HCT116 (cell line): ENCODE results near the gene GZMH. TPM values are rescaled to one million over a fixed set of nuclear protein-coding genes. Genes with fewer than 3 reads are reported as not detected.

Experiments
- ATAC-seq: fragments of 200-7000 bp; cut with Tn5 transposase; 2 replicates; pipeline ENCODE4 v1.9.1; 2020; ENCODE audit warnings: mild to moderate bottlenecking, moderate library complexity
- BruUV-seq: library from RNA; stranded (reverse); fragments of 400-500 nt; replicated peaks from 2 replicates; lab custom pipeline; 2021; lab: Mats Ljungman, UMichigan
- CTCF ChIA-PET: fragments of 300-600 bp; sonication (Branson Sonifier 250); formaldehyde crosslinking; loops from one replicate; lab custom pipeline; 2021; ENCODE audit warnings: antibody characterized with exemption; lab: Charles Lee
- POLR2A ChIA-PET: fragments of 300-600, 350-600 bp; sonication (Branson Sonifier 250); formaldehyde crosslinking; loops from one replicate; lab custom pipeline; 2021; ENCODE audit warnings: antibody characterized with exemption; lab: Charles Lee
- RAD21 ChIA-PET, 2 experiments: fragments of 300-600 bp; sonication (Branson Sonifier 250); formaldehyde crosslinking; loops; one replicate each; lab custom pipeline; 2023; ENCODE audit warnings: low total read pairs in 2 of 2; ENCODE audit not compliant: uncharacterized antibody in 2 of 2, unreplicated experiment in 2 of 2, low non-redundant PET in 1 of 2; lab: Charles Lee
- DNase-seq: peaks from one replicate; pipeline ENCODE4 v3.0.0-alpha.2; 2010; ENCODE audit warnings: low read depth, low spot score
- H2AFZ ChIP-seq: fragments of 200-600 bp; shearing (Covaris generic), sonication (generic); 2 replicates; pipeline ENCODE4 v1.6.1; 2017; ENCODE audit warnings: low read depth, mixed run types, mixed read lengths, antibody characterized with exemption, low read length; ENCODE audit not compliant: poor library complexity, severe bottlenecking
- H3K27ac ChIP-seq: 2 replicates; pipeline ENCODE4 v1.5.1; 2012; ENCODE audit warnings: low read depth, low read length
- H3K27me3 ChIP-seq: fragments of 200-600 bp; sonication (generic); 2 replicates; pipeline ENCODE4 v1.6.1; 2016; ENCODE audit warnings: mixed run types, low read length, mixed read lengths; ENCODE audit not compliant: insufficient read depth
- H3K36me3 ChIP-seq, 2 experiments: fragments of 200-500 bp in 1 of 2; fragments of 200-600 bp in 1 of 2; sonication (Bioruptor generic) in 1 of 2; sonication (generic) in 1 of 2; 2 replicates each; pipeline versions ENCODE4 v1.5.1 to v1.6.1; 2014 to 2016; ENCODE audit warnings: low read length in 2 of 2, inconsistent platforms in 1 of 2, mixed read lengths in 1 of 2, mixed run types in 1 of 2; ENCODE audit not compliant: insufficient read depth in 2 of 2, control insufficient read depth in 1 of 2
- H3K4me1 ChIP-seq, 2 experiments: fragments of 200-600 bp in 1 of 2; sonication (generic) in 1 of 2; 2 replicates each; pipeline versions ENCODE4 v1.5.1 to v1.6.1; 2012 to 2017; ENCODE audit warnings: low read length in 2 of 2, inconsistent platforms in 1 of 2, mild to moderate bottlenecking in 1 of 2, mixed read lengths in 1 of 2, mixed run types in 1 of 2, moderate library complexity in 1 of 2; ENCODE audit not compliant: insufficient read depth in 2 of 2, control insufficient read depth in 1 of 2
- H3K4me2 ChIP-seq: fragments of 200-600 bp; sonication (generic); 2 replicates; pipeline ENCODE4 v1.6.1; 2017; ENCODE audit warnings: mixed run types, low read length, mixed read lengths
- H3K4me3 ChIP-seq, 2 experiments: fragments of 200-600 bp in 1 of 2; sonication (generic) in 1 of 2; replicated peaks in 1 of 2; 2 replicates each; pipeline ENCODE4 v1.5.1; 2011 to 2016; ENCODE audit warnings: low read length in 2 of 2, control low read depth in 1 of 2, low read depth in 1 of 2, mild to moderate bottlenecking in 1 of 2, mixed read lengths in 1 of 2, mixed run types in 1 of 2
- H3K79me2 ChIP-seq: fragments of 200-600 bp; sonication (generic); 2 replicates; pipeline ENCODE4 v1.6.1; 2017; ENCODE audit warnings: mild to moderate bottlenecking, mixed run types, low read length, moderate library complexity, mixed read lengths; ENCODE audit not compliant: insufficient read depth
- H3K9ac ChIP-seq: fragments of 200-600 bp; sonication (generic); 2 replicates; pipeline ENCODE4 v1.6.1; 2016; ENCODE audit warnings: low read length, mixed read lengths
- H3K9me2 ChIP-seq: fragments of 200-600 bp; sonication (generic), shearing (Covaris generic); 2 replicates; pipeline ENCODE4 v1.6.1; 2017; ENCODE audit warnings: mixed run types, mild to moderate bottlenecking, moderate library complexity; ENCODE audit not compliant: insufficient read depth
- H3K9me3 ChIP-seq, 2 experiments: fragments of 200-500 bp in 1 of 2; fragments of 200-600 bp in 1 of 2; sonication (Bioruptor generic) in 1 of 2; sonication (generic) in 1 of 2; 2 replicates each; pipeline ENCODE4 v1.6.1; 2014 to 2017; ENCODE audit warnings: low read length in 2 of 2, mixed read lengths in 2 of 2, inconsistent platforms in 1 of 2, low read depth in 1 of 2, mild to moderate bottlenecking in 1 of 2, mixed run types in 1 of 2, moderate library complexity in 1 of 2; ENCODE audit not compliant: control insufficient read depth in 1 of 2, insufficient read depth in 1 of 2
- H4K20me1 ChIP-seq: fragments of 200-600 bp; sonication (generic), shearing (Covaris generic); 2 replicates; pipeline ENCODE4 v1.6.1; 2017; ENCODE audit warnings: mixed run types, mild to moderate bottlenecking, moderate library complexity; ENCODE audit not compliant: insufficient read depth
- CBX3 ChIP-seq: IDR thresholded peaks from 2 replicates; pipeline ENCODE4 v1.6.1; 2012; ENCODE audit warnings: low read depth
- CEBPB ChIP-seq: IDR thresholded peaks from 2 replicates; pipeline ENCODE4 v1.6.1; 2012; ENCODE audit warnings: low read depth
- EZH2phosphoT487 ChIP-seq: fragments of 200-600 bp; IDR thresholded peaks from 2 replicates; pipeline ENCODE4 v1.6.1; 2018; ENCODE audit warnings: antibody characterized with exemption, borderline replicate concordance
- POLR2A ChIP-seq: IDR thresholded peaks from 2 replicates; pipeline ENCODE4 v1.7.0; 2011; ENCODE audit warnings: borderline replicate concordance; ENCODE audit not compliant: insufficient read depth, insufficient read length; ENCODE audit errors: extremely low read depth
- POLR2AphosphoS5 ChIP-seq: IDR thresholded peaks from 2 replicates; pipeline ENCODE4 v1.6.1; 2011; ENCODE audit warnings: mild to moderate bottlenecking, low read depth, low read length, moderate library complexity
- YY1 ChIP-seq: IDR thresholded peaks from 2 replicates; pipeline ENCODE4 v1.6.1; 2011; ENCODE audit warnings: low read length, low read depth, moderate library complexity, mild to moderate bottlenecking; ENCODE audit not compliant: insufficient replicate concordance; ENCODE audit errors: extremely low read depth
- intact Hi-C: fragments of 100-400 bp; cut with micrococcal nuclease; formaldehyde crosslinking; loops from 2 replicates; pipeline ENCODE4 v1.10.0; 2022
- total RNA-seq: library from RNA; stranded (reverse); gene quantifications from one replicate; pipeline ENCODE4 v1.2.1, GENCODE V29; 2021; ENCODE audit not compliant: unreplicated experiment
- TF ChIP-seq, protein P1 (sequence below): IDR thresholded peaks from 2 replicates; pipeline ENCODE4 v1.6.1; 2012; ENCODE audit warnings: low read depth
- TF ChIP-seq, protein P2 (sequence below): IDR thresholded peaks from 2 replicates; pipeline ENCODE4 v1.6.1; 2012

GZMH gene
- total RNA-seq, 1 experiment from 2014 or later, result not detected

DNA sequence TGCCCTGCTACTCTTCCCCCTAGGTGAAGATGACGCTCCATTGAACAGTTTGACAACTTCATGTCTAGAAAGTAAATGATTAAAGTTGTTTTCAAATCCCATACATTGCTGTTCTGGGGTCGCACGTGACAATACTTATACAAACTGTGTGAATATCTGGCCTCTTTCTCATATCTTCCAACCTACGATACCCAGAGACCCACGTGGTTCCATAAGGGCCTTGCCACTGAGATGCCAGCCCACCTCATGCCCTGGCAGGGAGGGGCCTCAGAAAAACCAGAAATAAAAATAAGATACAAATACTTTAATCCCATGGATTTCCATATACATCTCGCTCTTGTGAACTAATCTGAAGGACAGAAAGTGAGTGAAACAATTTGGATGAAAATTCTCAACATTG is 20.0 kb upstream of the GZMH start:
- Histone ChIP-seq H3K79me2 (no peaks in the 10 kb centered on the region), H4K20me1 (no peaks in the 10 kb centered on the region), H3K36me3 (no peaks in the 10 kb centered on the region), H3K4me3 (no peak overlapping the region), H3K4me1 (no peaks in the 10 kb centered on the region; a peak in 1 of 4 replicates), H3K9me3 (no peaks in the 10 kb centered on the region), H3K27me3 (no peaks in the 10 kb centered on the region), H3K9me2 (no peaks in the 10 kb centered on the region), H3K27ac (no peak overlapping the region), H3K4me2 (no peak overlapping the region), H2AFZ (no peak overlapping the region), H3K9ac (no peak overlapping the region)
- CTCF ChIA-PET, result no interaction called here
- no peak for DNase-seq
- POLR2A ChIA-PET, result no interaction called here
- ATAC-seq, result no peak
- TF ChIP-seq, protein P1, sequence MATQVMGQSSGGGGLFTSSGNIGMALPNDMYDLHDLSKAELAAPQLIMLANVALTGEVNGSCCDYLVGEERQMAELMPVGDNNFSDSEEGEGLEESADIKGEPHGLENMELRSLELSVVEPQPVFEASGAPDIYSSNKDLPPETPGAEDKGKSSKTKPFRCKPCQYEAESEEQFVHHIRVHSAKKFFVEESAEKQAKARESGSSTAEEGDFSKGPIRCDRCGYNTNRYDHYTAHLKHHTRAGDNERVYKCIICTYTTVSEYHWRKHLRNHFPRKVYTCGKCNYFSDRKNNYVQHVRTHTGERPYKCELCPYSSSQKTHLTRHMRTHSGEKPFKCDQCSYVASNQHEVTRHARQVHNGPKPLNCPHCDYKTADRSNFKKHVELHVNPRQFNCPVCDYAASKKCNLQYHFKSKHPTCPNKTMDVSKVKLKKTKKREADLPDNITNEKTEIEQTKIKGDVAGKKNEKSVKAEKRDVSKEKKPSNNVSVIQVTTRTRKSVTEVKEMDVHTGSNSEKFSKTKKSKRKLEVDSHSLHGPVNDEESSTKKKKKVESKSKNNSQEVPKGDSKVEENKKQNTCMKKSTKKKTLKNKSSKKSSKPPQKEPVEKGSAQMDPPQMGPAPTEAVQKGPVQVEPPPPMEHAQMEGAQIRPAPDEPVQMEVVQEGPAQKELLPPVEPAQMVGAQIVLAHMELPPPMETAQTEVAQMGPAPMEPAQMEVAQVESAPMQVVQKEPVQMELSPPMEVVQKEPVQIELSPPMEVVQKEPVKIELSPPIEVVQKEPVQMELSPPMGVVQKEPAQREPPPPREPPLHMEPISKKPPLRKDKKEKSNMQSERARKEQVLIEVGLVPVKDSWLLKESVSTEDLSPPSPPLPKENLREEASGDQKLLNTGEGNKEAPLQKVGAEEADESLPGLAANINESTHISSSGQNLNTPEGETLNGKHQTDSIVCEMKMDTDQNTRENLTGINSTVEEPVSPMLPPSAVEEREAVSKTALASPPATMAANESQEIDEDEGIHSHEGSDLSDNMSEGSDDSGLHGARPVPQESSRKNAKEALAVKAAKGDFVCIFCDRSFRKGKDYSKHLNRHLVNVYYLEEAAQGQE, result no peak
- TF ChIP-seq, protein P2, sequence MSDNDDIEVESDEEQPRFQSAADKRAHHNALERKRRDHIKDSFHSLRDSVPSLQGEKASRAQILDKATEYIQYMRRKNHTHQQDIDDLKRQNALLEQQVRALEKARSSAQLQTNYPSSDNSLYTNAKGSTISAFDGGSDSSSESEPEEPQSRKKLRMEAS, result no peak
- no peak for TF ChIP-seq CBX3
- no peak for TF ChIP-seq POLR2AphosphoS5
- TF ChIP-seq YY1, result no peak
- TF ChIP-seq EZH2phosphoT487, result no peak
- TF ChIP-seq POLR2A, result no peak
- TF ChIP-seq CEBPB, result no peak
- RAD21 ChIA-PET, result no interaction called here
- intact Hi-C loops, result no loop called here
- no TSS peak for BruUV-seq
